Measurements from ENCODE around the gene ARRDC3. TPM values are rescaled to one million over a fixed set of nuclear protein-coding genes. Genes with fewer than 3 reads are reported as not detected.
"Not testable (repeated sequence)": the region's sequence is repeated elsewhere in the genome, so short reads cannot be mapped to it uniquely, and the experiment has no call there.

ARRDC3 gene
- total RNA-seq, 1 donor from 2014 or later, result 26.3 TPM

DNA sequence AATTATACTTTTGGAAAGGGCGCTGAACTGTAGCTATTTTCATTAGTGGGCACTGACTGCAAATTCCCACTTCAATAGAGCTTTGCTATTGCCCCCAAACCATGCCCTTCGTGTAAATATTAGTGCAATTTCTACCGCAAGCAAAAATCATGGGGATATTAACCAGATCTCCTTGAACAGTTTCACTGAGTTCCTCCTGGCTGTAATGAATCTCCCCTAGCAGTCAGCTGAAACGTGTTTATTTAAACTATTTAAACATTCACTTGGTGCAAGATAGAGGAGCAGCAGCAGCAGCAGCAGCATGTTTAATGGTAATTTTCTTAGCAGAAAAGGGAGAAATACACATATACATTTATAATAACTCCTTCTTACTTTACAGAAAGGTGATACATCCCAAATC is 54.4 kb downstream of the ARRDC3 start:
- H3K4me3 ChIP-seq, result no peak overlapping the region
- TF ChIP-seq, protein P1, sequence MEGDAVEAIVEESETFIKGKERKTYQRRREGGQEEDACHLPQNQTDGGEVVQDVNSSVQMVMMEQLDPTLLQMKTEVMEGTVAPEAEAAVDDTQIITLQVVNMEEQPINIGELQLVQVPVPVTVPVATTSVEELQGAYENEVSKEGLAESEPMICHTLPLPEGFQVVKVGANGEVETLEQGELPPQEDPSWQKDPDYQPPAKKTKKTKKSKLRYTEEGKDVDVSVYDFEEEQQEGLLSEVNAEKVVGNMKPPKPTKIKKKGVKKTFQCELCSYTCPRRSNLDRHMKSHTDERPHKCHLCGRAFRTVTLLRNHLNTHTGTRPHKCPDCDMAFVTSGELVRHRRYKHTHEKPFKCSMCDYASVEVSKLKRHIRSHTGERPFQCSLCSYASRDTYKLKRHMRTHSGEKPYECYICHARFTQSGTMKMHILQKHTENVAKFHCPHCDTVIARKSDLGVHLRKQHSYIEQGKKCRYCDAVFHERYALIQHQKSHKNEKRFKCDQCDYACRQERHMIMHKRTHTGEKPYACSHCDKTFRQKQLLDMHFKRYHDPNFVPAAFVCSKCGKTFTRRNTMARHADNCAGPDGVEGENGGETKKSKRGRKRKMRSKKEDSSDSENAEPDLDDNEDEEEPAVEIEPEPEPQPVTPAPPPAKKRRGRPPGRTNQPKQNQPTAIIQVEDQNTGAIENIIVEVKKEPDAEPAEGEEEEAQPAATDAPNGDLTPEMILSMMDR (IDR thresholded peaks at IDR 0.05), result no peak
- TF ChIP-seq POLR2AphosphoS5 (IDR thresholded peaks at IDR 0.05; ENCODE audit: insufficient read depth in 1 of 2, low read depth in 1 of 2) (no peak), POLR2A (IDR thresholded peaks at IDR 0.05) (no peak)
- H3K27ac ChIP-seq, result no peak overlapping the region
- no peaks in the 10 kb centered on the region for H3K27me3 ChIP-seq
- DNase-seq (ENCODE audit: extremely low spot score in 2 of 2), result no peak
- H3K4me1 ChIP-seq, result no peaks in the 10 kb centered on the region
- no peaks in the 10 kb centered on the region for H3K36me3 ChIP-seq
- intact Hi-C loops (cut with DNase I), result no loop called here
- H3K9me3 ChIP-seq, result no peaks in the 10 kb centered on the region

DNA sequence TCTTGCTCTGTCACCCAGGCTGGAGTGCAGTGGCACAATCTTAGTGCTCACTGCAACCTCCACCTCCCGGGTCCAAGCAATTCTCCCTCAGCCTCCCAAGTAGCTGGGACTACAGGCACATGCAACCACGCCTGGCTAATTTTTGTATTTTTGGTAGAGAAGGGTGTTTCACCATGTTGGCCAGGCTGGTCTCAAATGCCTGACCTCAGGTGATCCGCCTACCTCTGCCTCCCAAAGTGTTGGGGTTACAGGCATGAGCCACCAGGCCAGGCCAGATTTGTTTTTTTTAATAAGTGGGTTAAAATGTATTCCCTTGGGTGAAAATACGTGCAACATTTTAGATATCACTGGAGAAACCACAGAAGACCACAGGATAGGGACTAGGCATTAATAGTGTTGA is 60.1 kb downstream of the ARRDC3 start:
- H3K27me3 ChIP-seq; H3K4me3 ChIP-seq; H3K9me3 ChIP-seq; H3K36me3 ChIP-seq; H3K4me1 ChIP-seq; H3K27ac ChIP-seq; intact Hi-C loops (cut with DNase I); DNase-seq (ENCODE audit: extremely low spot score in 2 of 2): not testable (repeated sequence)

DNA sequence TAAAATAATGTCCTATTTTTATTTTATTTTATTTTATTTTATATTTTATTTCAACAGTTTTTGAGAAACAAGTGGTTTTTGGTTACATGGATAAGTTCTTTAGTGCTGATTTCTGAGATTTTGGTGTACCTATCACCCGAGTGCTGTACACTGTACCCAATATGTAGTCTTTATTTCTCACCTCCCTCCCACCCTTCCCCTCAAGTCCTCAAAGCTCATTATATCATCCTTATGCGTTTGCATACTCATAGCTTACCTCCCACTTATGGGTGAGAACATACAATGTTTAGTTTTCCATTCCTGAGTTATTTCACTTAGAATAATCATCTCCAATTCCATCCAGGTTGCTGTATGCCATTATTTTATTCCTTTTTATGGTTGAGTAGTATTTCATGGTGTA is 63.5 kb downstream of the ARRDC3 start:
- Histone ChIP-seq H3K36me3 (no peaks in the 10 kb centered on the region), H3K9me3 (no peaks in the 10 kb centered on the region), H3K4me3 (no peak overlapping the region), H3K27ac (no peak overlapping the region), H3K27me3 (no peaks in the 10 kb centered on the region), H3K4me1 (peaks cover under 1% of the 10 kb centered on the region)
- TF ChIP-seq POLR2A (IDR thresholded peaks at IDR 0.05), result no peak
- TF ChIP-seq, protein P1 (IDR thresholded peaks at IDR 0.05), result no peak
- no peak for TF ChIP-seq POLR2AphosphoS5 (IDR thresholded peaks at IDR 0.05; ENCODE audit: insufficient read depth in 1 of 2, low read depth in 1 of 2)
- intact Hi-C loops (cut with DNase I), result no loop called here
- DNase-seq (ENCODE audit: extremely low spot score in 2 of 2), result no peak

DNA sequence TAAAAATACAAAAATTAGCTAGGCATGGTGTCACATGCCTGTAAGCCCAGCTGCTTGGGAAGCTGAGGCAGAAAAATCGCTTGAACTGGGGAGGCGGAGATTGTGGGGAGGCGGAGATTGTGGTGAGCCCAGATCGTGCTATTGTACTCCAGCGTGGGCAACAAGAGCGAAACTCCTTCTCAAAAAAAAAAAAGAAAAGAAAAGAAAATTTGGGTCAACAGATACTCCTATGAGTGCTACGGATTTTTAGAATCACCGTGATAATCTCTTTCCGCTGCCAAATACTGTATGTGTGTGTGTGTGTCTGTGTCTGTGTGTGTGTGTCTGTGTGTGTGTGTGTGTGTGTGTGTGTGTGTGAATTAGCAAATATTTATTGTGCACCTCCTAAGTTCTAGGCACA is 64.4 kb downstream of the ARRDC3 start:
- H3K36me3 ChIP-seq, result no peaks in the 10 kb centered on the region
- intact Hi-C loops (cut with DNase I), result no loop called here
- TF ChIP-seq, protein P1 (IDR thresholded peaks at IDR 0.05), result no peak
- TF ChIP-seq POLR2AphosphoS5 (IDR thresholded peaks at IDR 0.05; ENCODE audit: insufficient read depth in 1 of 2, low read depth in 1 of 2), result no peak
- no peak for TF ChIP-seq POLR2A (IDR thresholded peaks at IDR 0.05)
- no peak for DNase-seq (ENCODE audit: extremely low spot score in 2 of 2)
- H3K9me3 ChIP-seq, result no peaks in the 10 kb centered on the region
- no peak overlapping the region for H3K4me3 ChIP-seq
- peaks cover 10% of the 10 kb centered on the region for H3K4me1 ChIP-seq
- H3K27me3 ChIP-seq, result no peaks in the 10 kb centered on the region
- H3K27ac ChIP-seq, result no peak overlapping the region
